Measurements from ENCODE around the gene CAMK2N1. TPM values are rescaled to one million over a fixed set of nuclear protein-coding genes. Genes with fewer than 3 reads are reported as not detected.

Gene CAMK2N1
- total and polyA plus RNA-seq, 2 of the 13 experiments (the other 11 are each of a cell fraction or from before 2014, with no cell fraction given) = 38.0 to 38.6 TPM

GRCh38 chr1:20486457-20487235 is 636 bp upstream of the CAMK2N1 start (continued):
- TF ChIP-seq PATZ1 (CRISPR knock-in tag; IDR thresholded peaks at IDR 0.05) (peak; percentile 93), CREM (IDR thresholded peaks at IDR 0.05) (no peak), CREM (CRISPR knock-in tag; IDR thresholded peaks at IDR 0.05) (no peak), TOPORS (CRISPR knock-in tag; IDR thresholded peaks at IDR 0.05) (peak; percentile 88), SMAD3 (CRISPR knock-in tag; IDR thresholded peaks at IDR 0.05) (0 out of 2 replicates have a peak, but pooled peaks have one; percentile 13), BATF2 (CRISPR knock-in tag; IDR thresholded peaks at IDR 0.05) (no peak), ZBTB8A (CRISPR knock-in tag; IDR thresholded peaks at IDR 0.05; ENCODE audit: borderline replicate concordance, low read depth) (no peak), DR1 (CRISPR knock-in tag; IDR thresholded peaks at IDR 0.05) (peak; percentile 60; the same call in 1 of the 2 replicates), MEIS2 (CRISPR knock-in tag; IDR thresholded peaks at IDR 0.05) (no peak), KLF11 (CRISPR knock-in tag; IDR thresholded peaks at IDR 0.05) (peak; percentile 38; the same call in 1 of the 2 replicates), STAT6 (CRISPR knock-in tag; IDR thresholded peaks at IDR 0.05; ENCODE audit: borderline replicate concordance) (no peak; the same call in 1 of the 2 replicates), BCL6 (CRISPR knock-in tag; IDR thresholded peaks at IDR 0.05) (no peak; the same call in 1 of the 2 replicates), ZNF496 (CRISPR knock-in tag; IDR thresholded peaks at IDR 0.05; ENCODE audit: insufficient replicate concordance) (no peak), ZNF644 (CRISPR knock-in tag; IDR thresholded peaks at IDR 0.05; ENCODE audit: low read depth) (no peak), ZNF512 (CRISPR knock-in tag; IDR thresholded peaks at IDR 0.05) (no peak), CTCF (CRISPR knock-in tag; IDR thresholded peaks at IDR 0.05) (peak; percentile 23), GATA4 (IDR thresholded peaks at IDR 0.05; ENCODE audit: borderline replicate concordance, low read depth) (0 out of 2 replicates have a peak, but pooled peaks have one; percentile 21), SPEN (CRISPR knock-in tag; IDR thresholded peaks at IDR 0.05; ENCODE audit: low read depth) (peak; percentile 90), NFKBIZ (CRISPR knock-in tag; IDR thresholded peaks at IDR 0.05) (peak; percentile 22; the same call in 1 of the 2 replicates), KAT8 (CRISPR knock-in tag; IDR thresholded peaks at IDR 0.05) (peak; percentile 51; the same call in 1 of the 2 replicates)
